ENCODE results near the gene PFDN4.
"Not testable (repeated sequence)": the region's sequence is repeated elsewhere in the genome, so short reads cannot be mapped to it uniquely, and the experiment has no call there.

Gene PFDN4

GRCh38 chr20:54223751-54224150 is 15.9 kb downstream of the PFDN4 start:
- DNase-seq (ENCODE audit: low read depth), result no peak

- not testable (repeated sequence) for DNase-seq (ENCODE audit: low read depth)
Measured at GRCh38 chr20:54224642-54225041, 16.8 kb downstream of the PFDN4 start.

GRCh38 chr20:54227241-54227640 is 19.4 kb downstream of the PFDN4 start:
- DNase-seq (ENCODE audit: low read depth), result no peak

GRCh38 chr20:54227751-54228150 is 19.9 kb downstream of the PFDN4 start:
- no peak for DNase-seq (ENCODE audit: low read depth)

- DNase-seq (ENCODE audit: low read depth), result no peak
Measured at GRCh38 chr20:54228841-54229240, 21.0 kb downstream of the PFDN4 start.

- no peak for DNase-seq (ENCODE audit: low read depth)
Measured at GRCh38 chr20:54229566-54230160, 21.8 kb downstream of the PFDN4 start.

GRCh38 chr20:54231036-54231435 is 23.1 kb downstream of the PFDN4 start:
- DNase-seq (ENCODE audit: low read depth), result no peak

- DNase-seq (ENCODE audit: low read depth), result no peak
Measured at GRCh38 chr20:54234991-54235390, 27.1 kb downstream of the PFDN4 start.

- DNase-seq (ENCODE audit: low read depth), result no peak
Measured at GRCh38 chr20:54237116-54237943, 29.4 kb downstream of the PFDN4 start.

GRCh38 chr20:54244113-54244512 is 36.2 kb downstream of the PFDN4 start:
- DNase-seq (ENCODE audit: low read depth), result no peak

GRCh38 chr20:54248705-54249104 is 40.8 kb downstream of the PFDN4 start:
- not testable (repeated sequence) for DNase-seq (ENCODE audit: low read depth)

GRCh38 chr20:54250691-54251090 is 42.8 kb downstream of the PFDN4 start:
- DNase-seq (ENCODE audit: low read depth), result no peak

GRCh38 chr20:54251096-54251495 is 43.2 kb downstream of the PFDN4 start:
- DNase-seq (ENCODE audit: low read depth), result no peak

- no peak for DNase-seq (ENCODE audit: low read depth)
Measured at GRCh38 chr20:54254596-54254995, 46.7 kb downstream of the PFDN4 start.

GRCh38 chr20:54255157-54255556 is 47.3 kb downstream of the PFDN4 start:
- DNase-seq (ENCODE audit: low read depth), result no peak

- no peak for DNase-seq (ENCODE audit: low read depth)
Measured at GRCh38 chr20:54256202-54256601, 48.3 kb downstream of the PFDN4 start.

- DNase-seq (ENCODE audit: low read depth), result no peak
Measured at GRCh38 chr20:54257071-54257816, 49.4 kb downstream of the PFDN4 start.

- DNase-seq (ENCODE audit: low read depth), result no peak
Measured at GRCh38 chr20:54260116-54260515, 52.2 kb downstream of the PFDN4 start.

- DNase-seq (ENCODE audit: low read depth), result no peak
Measured at GRCh38 chr20:54262671-54263070, 54.8 kb downstream of the PFDN4 start.

GRCh38 chr20:54263116-54263690 is 55.3 kb downstream of the PFDN4 start:
- DNase-seq (ENCODE audit: low read depth), result no peak

GRCh38 chr20:54265791-54266190 is 57.9 kb downstream of the PFDN4 start:
- not testable (repeated sequence) for DNase-seq (ENCODE audit: low read depth)

GRCh38 chr20:54266844-54267243 is 59.0 kb downstream of the PFDN4 start:
- DNase-seq (ENCODE audit: low read depth), result no peak
